B cell (primary cell): ENCODE results near the gene ATOSB. TPM values are rescaled to one million over a fixed set of nuclear protein-coding genes. Genes with fewer than 3 reads are reported as not detected.

Experiments used
- ATAC-seq: fragments of 200-7000 bp; cut with Tn5 transposase; one replicate; pipeline ENCODE4 v1.10.0; 2021; ENCODE audit warnings: low read depth, mild to moderate bottlenecking, moderate number of reproducible peaks, moderate library complexity
- CTCF ChIA-PET: fragments of 350-600 bp; sonication (Branson Sonifier 250); formaldehyde crosslinking; loops from one replicate; lab custom pipeline; 2021; ENCODE audit warnings: antibody characterized with exemption, inconsistent platforms; lab: Charles Lee
- POLR2A ChIA-PET: fragments of 350-600 bp; sonication (Branson Sonifier 250); formaldehyde crosslinking; loops from one replicate; lab custom pipeline; 2021; ENCODE audit warnings: antibody characterized with exemption; lab: Charles Lee
- DNase-seq: peaks from one replicate; pipeline ENCODE4 v3.0.0; 2013
- H2AFZ ChIP-seq: 2 replicates; pipeline ENCODE4 v1.6.1; 2012; ENCODE audit warnings: mild to moderate bottlenecking, low read depth, low read length; ENCODE audit not compliant: insufficient read depth, poor library complexity, severe bottlenecking
- H3K27ac ChIP-seq, 2 donors: 1 replicate in 1 of 2; 2 replicates in 1 of 2; pipeline ENCODE4 v1.5.1; 2012 to 2013; ENCODE audit warnings: low read length in 2 of 2, mild to moderate bottlenecking in 2 of 2, moderate library complexity in 1 of 2
- H3K27me3 ChIP-seq, 4 experiments: fragments of 200-600 bp in 1 of 4; sonication (generic) in 1 of 4; replicated peaks in 1 of 4; 1 replicate in 2 of 4; 2 replicates in 2 of 4; pipeline versions ENCODE4 v1.6.1 to v1.7.0; 2013 to 2016; ENCODE audit warnings: low read length in 3 of 4, mild to moderate bottlenecking in 2 of 4, mixed read lengths in 1 of 4, moderate library complexity in 1 of 4; ENCODE audit not compliant: insufficient read depth in 4 of 4, control insufficient read depth in 3 of 4; ENCODE audit errors: control extremely low read depth in 1 of 4
- H3K36me3 ChIP-seq, 2 experiments: replicated peaks in 1 of 2; 1 replicate in 1 of 2; 2 replicates in 1 of 2; pipeline versions ENCODE4 v1.6.1 to v1.7.1; 2013; ENCODE audit warnings: low read length in 1 of 2; ENCODE audit not compliant: insufficient read depth in 2 of 2, control insufficient read depth in 1 of 2; ENCODE audit errors: control extremely low read depth in 1 of 2, extremely low read depth in 1 of 2
- H3K4me1 ChIP-seq, 2 donors: fragments of 200-600 bp in 1 of 2; sonication (generic) in 1 of 2; 1 replicate in 1 of 2; 2 replicates in 1 of 2; pipeline versions ENCODE4 v1.5.1 to v1.6.1; 2013 to 2017; ENCODE audit warnings: low read length in 2 of 2; ENCODE audit not compliant: control insufficient read depth in 2 of 2, insufficient read depth in 2 of 2
- H3K4me2 ChIP-seq: replicated peaks from 2 replicates; pipeline ENCODE3; 2012; ENCODE audit warnings: mild to moderate bottlenecking, low read depth, low read length; ENCODE audit not compliant: poor library complexity, severe bottlenecking
- H3K4me3 ChIP-seq, 5 experiments: fragments of 200-600 bp in 1 of 5; sonication (generic) in 1 of 5; 1 replicate in 3 of 5; 2 replicates in 2 of 5; pipeline versions ENCODE4 v1.5.1 to v1.7.0; 2011 to 2016; ENCODE audit warnings: low read length in 4 of 5, mild to moderate bottlenecking in 4 of 5, low read depth in 2 of 5, control low read depth in 1 of 5, moderate library complexity in 1 of 5; ENCODE audit not compliant: insufficient read depth in 1 of 5; ENCODE audit errors: control extremely low read depth in 1 of 5, extremely low read depth in 1 of 5
- H3K79me2 ChIP-seq: fragments of 200-600 bp; sonication (generic); one replicate; pipeline ENCODE4 v1.6.0; 2016; ENCODE audit warnings: low read length; ENCODE audit not compliant: control insufficient read depth, insufficient read depth
- H3K9ac ChIP-seq: fragments of 200-600 bp; sonication (generic); 2 replicates; pipeline ENCODE4 v1.6.1; 2017; ENCODE audit warnings: mild to moderate bottlenecking, low read length, moderate library complexity
- H3K9me3 ChIP-seq, 3 donors: one replicate each; pipeline versions ENCODE4 v1.6.1 to v1.7.1; 2013; ENCODE audit warnings: low read length in 2 of 3; ENCODE audit not compliant: control insufficient read depth in 2 of 3, insufficient read depth in 1 of 3; ENCODE audit errors: control extremely low read depth in 1 of 3
- H4K20me1 ChIP-seq: 2 replicates; pipeline ENCODE4 v1.6.0; 2012; ENCODE audit warnings: mild to moderate bottlenecking, low read length; ENCODE audit not compliant: insufficient read depth, control insufficient read depth, poor library complexity, severe bottlenecking
- H3K27ac Mint-ChIP-seq: one replicate; pipeline ENCODE4 v1.8.0; 2021; ENCODE audit warnings: mixed read lengths
- H3K27me3 Mint-ChIP-seq: one replicate; pipeline ENCODE4 v1.8.0; 2021; ENCODE audit warnings: mixed read lengths
- H3K4me1 Mint-ChIP-seq: one replicate; pipeline ENCODE4 v1.8.0; 2021; ENCODE audit warnings: mixed read lengths
- H3K4me3 Mint-ChIP-seq: one replicate; pipeline ENCODE4 v1.8.0; 2021; ENCODE audit warnings: mixed read lengths
- H3K9me3 Mint-ChIP-seq: one replicate; pipeline ENCODE4 v1.8.0; 2022; ENCODE audit warnings: mixed read lengths; ENCODE audit not compliant: insufficient read depth
- EZH2 ChIP-seq: IDR thresholded peaks from 2 replicates; pipeline ENCODE4 v1.6.1; 2012; ENCODE audit warnings: borderline replicate concordance, low read depth, mild to moderate bottlenecking, moderate library complexity, low read length; ENCODE audit not compliant: insufficient read depth, poor library complexity, severe bottlenecking
- WGBS: methylation state at CpG from one replicate; pipeline ENCODE4 v1.1.5; 2013; ENCODE audit warnings: missing lambda C conversion rate; ENCODE audit not compliant: insufficient coverage; 5-methylcytosine and 5-hydroxymethylcytosine counted together
- intact Hi-C: fragments of 100-400 bp; cut with micrococcal nuclease; formaldehyde crosslinking; loops from one replicate; pipeline ENCODE4 v1.10.0; 2022
- polyA plus RNA-seq: library from polyadenylated mRNA; depleted of rRNA; stranded (reverse); fragments of >200 nt; gene quantifications from 2 replicates; pipeline ENCODE4 v1.2.3, GENCODE V29; 2012
- total RNA-seq, 2 donors: library from RNA; stranded (reverse); fragments of 120-200 nt in 1 of 2; gene quantifications; 1 replicate in 1 of 2; 2 replicates in 1 of 2; pipeline versions ENCODE4 v1.2.3 to v1.2.4, GENCODE V29; 2013 to 2022
- TF ChIP-seq, protein P1 (sequence below): fragments of 200-600 bp; IDR thresholded peaks from one replicate; pipeline ENCODE4 v1.8.0; 2022; ENCODE audit warnings: antibody characterized with exemption, mild to moderate bottlenecking

The ATOSB gene
- total and polyA plus RNA-seq, 2 donors (not counting 1 experiment from before 2014, with no cell fraction given), result 6.5 to 9.4 TPM

DNA sequence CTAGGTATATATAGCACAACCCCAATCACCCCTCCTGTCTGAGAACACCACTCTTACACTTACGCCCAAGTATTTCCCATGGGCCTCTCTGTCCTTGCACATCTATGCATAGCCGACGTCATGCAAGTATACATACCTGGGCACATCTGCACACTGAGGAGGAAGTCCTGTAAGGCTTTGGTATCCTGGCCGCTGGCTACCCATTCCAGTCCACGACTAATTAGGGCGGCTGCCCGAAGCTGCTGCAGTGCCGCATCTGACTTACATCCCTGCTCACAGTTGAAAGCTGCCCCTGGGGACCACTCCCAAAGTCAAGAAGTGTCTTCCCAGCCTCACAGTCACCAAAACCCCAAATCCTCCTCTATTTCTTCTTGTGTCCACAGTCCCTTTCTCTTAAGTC lies 40.9 kb downstream of the ATOSB start:
- Histone ChIP-seq H3K4me2 (no peak overlapping the region), H3K9me3 (no peaks in the 10 kb centered on the region), H3K27ac (no peak overlapping the region), H4K20me1 (peaks cover 26% of the 10 kb centered on the region), H3K4me3 (no peak overlapping the region), H3K79me2 (peaks cover 61% of the 10 kb centered on the region), H3K36me3 (peaks cover 1 to 24% of the 10 kb centered on the region in 2 experiments), H3K9ac (no peak overlapping the region), H2AFZ (no peak overlapping the region), H3K4me1 (peaks cover 25 to 34% of the 10 kb centered on the region in 2 donors), H3K27me3 (no peaks in the 10 kb centered on the region)
- CTCF ChIA-PET, result no interaction called here
- intact Hi-C loops, result loop anchor here (10.0 kb wide), 1 partner anchor 660 kb away; the partner anchor contains the start of genes CREB3 and TLN1
- no peaks in the 10 kb centered on the region for H3K9me3 Mint-ChIP-seq
- H3K27me3 Mint-ChIP-seq, result no peaks in the 10 kb centered on the region
- no peak overlapping the region for H3K4me3 Mint-ChIP-seq
- 100% methylated on average over 8 of the region's 8 CpGs for WGBS
- H3K27ac Mint-ChIP-seq, result no peak overlapping the region
- POLR2A ChIA-PET, result no interaction called here
- ATAC-seq (no peak), DNase-seq (no peak)
- peaks cover 37% of the 10 kb centered on the region for H3K4me1 Mint-ChIP-seq
- TF ChIP-seq EZH2, result no peak
- TF ChIP-seq, protein P1, sequence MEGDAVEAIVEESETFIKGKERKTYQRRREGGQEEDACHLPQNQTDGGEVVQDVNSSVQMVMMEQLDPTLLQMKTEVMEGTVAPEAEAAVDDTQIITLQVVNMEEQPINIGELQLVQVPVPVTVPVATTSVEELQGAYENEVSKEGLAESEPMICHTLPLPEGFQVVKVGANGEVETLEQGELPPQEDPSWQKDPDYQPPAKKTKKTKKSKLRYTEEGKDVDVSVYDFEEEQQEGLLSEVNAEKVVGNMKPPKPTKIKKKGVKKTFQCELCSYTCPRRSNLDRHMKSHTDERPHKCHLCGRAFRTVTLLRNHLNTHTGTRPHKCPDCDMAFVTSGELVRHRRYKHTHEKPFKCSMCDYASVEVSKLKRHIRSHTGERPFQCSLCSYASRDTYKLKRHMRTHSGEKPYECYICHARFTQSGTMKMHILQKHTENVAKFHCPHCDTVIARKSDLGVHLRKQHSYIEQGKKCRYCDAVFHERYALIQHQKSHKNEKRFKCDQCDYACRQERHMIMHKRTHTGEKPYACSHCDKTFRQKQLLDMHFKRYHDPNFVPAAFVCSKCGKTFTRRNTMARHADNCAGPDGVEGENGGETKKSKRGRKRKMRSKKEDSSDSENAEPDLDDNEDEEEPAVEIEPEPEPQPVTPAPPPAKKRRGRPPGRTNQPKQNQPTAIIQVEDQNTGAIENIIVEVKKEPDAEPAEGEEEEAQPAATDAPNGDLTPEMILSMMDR, result no peak

DNA sequence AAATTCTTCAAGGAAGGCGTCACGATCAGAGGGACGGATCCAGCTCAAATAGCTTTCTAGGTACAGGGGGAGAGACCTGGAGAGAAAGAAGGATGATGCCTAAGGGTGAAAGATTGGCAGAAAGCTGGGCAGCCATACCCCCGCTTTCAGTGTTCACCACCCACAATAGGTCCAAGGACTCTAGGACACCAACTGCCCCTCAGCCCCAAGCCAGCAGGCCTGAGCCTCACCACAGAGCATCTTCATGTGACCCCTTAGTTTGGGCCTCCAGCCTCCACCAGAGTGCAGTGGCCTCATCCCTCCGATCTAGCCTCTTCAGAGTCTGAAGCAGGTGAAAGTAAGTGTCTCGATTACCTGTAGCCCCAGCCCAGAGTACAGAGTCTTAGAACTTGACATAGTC lies 41.5 kb downstream of the ATOSB start:
- intact Hi-C loops, result loop anchor here (10.0 kb wide), 1 partner anchor 661 kb away; the partner anchor contains the start of genes CREB3 and TLN1
- H3K27me3 ChIP-seq, result no peaks in the 10 kb centered on the region
- peaks cover 1 to 25% of the 10 kb centered on the region in 2 experiments for H3K36me3 ChIP-seq
- ATAC-seq (no peak), DNase-seq (no peak)
- H4K20me1 ChIP-seq, result peaks cover 33% of the 10 kb centered on the region
- H3K4me3 ChIP-seq, result no peak overlapping the region
- peaks cover 38% of the 10 kb centered on the region for H3K4me1 Mint-ChIP-seq
- no peak overlapping the region for H3K27ac Mint-ChIP-seq
- ChIA-PET CTCF (interaction anchor here (0.7 kb wide), 1 partner anchor 24 kb away, joined by 4 read pairs; no protein-coding TSS in a partner anchor), POLR2A (no interaction called here)
- H3K4me1 ChIP-seq, result peaks cover 29 to 37% of the 10 kb centered on the region in 2 donors
- peaks cover 67% of the 10 kb centered on the region for H3K79me2 ChIP-seq
- H3K27me3 Mint-ChIP-seq, result no peaks in the 10 kb centered on the region
- no peak overlapping the region for H2AFZ ChIP-seq
- H3K9ac ChIP-seq, result no peak overlapping the region
- H3K27ac ChIP-seq, result no peak overlapping the region
- H3K4me2 ChIP-seq, result no peak overlapping the region
- H3K9me3 Mint-ChIP-seq, result no peaks in the 10 kb centered on the region
- TF ChIP-seq EZH2, result no peak
- TF ChIP-seq, protein P1, result no peak
- H3K4me3 Mint-ChIP-seq, result no peak overlapping the region
- H3K9me3 ChIP-seq, result no peaks in the 10 kb centered on the region
- 100% methylated on average over 2 of the region's 6 CpGs for WGBS
